GM21447 (cell line): ENCODE data around the gene EPM2A.
"Not testable (repeated sequence)": the region's sequence is repeated elsewhere in the genome, so short reads cannot be mapped to it uniquely, and the experiment has no call there.

Experiments used
- ATAC-seq: cut with Tn5 transposase; IDR thresholded peaks from one replicate; pipeline ENCODE4 v1.9.1; 2021; ENCODE audit not compliant: unreplicated experiment

EPM2A gene

GRCh38 chr6:145735356-145736165 lies at the start of gene EPM2A:
Gene EPM2A (minus strand): TSS chr6:145735520. CDS start chr6:145735498, 22 bp downstream.
- peak; percentile 74 for ATAC-seq

GRCh38 chr6:145784683-145785082 lies 49.4 kb upstream of the EPM2A start:
- peak; percentile 85 for ATAC-seq

- no peak for ATAC-seq
Measured at GRCh38 chr6:145783796-145784195, 48.5 kb upstream of the EPM2A start.

GRCh38 chr6:145772846-145773245 lies 37.5 kb upstream of the EPM2A start:
- ATAC-seq, result no peak

- no peak for ATAC-seq
Measured at GRCh38 chr6:145765449-145765848, 30.1 kb upstream of the EPM2A start.

GRCh38 chr6:145763742-145764141 lies 28.4 kb upstream of the EPM2A start:
- ATAC-seq, result no peak

- peak; percentile 68 for ATAC-seq
Measured at GRCh38 chr6:145761584-145761983, 26.3 kb upstream of the EPM2A start.

GRCh38 chr6:145758113-145758512 lies 22.8 kb upstream of the EPM2A start:
- ATAC-seq, result no peak

GRCh38 chr6:145756170-145756662 lies 20.9 kb upstream of the EPM2A start:
- no peak for ATAC-seq

GRCh38 chr6:145755682-145756081 lies 20.4 kb upstream of the EPM2A start:
- ATAC-seq, result no peak

GRCh38 chr6:145752638-145753037 lies 17.3 kb upstream of the EPM2A start:
- ATAC-seq, result no peak

GRCh38 chr6:145749632-145750031 lies 14.3 kb upstream of the EPM2A start:
- no peak for ATAC-seq

- ATAC-seq, result no peak
Measured at GRCh38 chr6:145745861-145746260, 10.5 kb upstream of the EPM2A start.

- no peak for ATAC-seq
Measured at GRCh38 chr6:145744619-145745018, 9.3 kb upstream of the EPM2A start.

GRCh38 chr6:145743332-145743731 lies 8.0 kb upstream of the EPM2A start:
- no peak for ATAC-seq

GRCh38 chr6:145742472-145742871 lies 7.2 kb upstream of the EPM2A start:
- not testable (repeated sequence) for ATAC-seq

GRCh38 chr6:145739685-145740084 lies 4.4 kb upstream of the EPM2A start:
- not testable (repeated sequence) for ATAC-seq

- no peak for ATAC-seq
Measured at GRCh38 chr6:145738265-145738664, 2.9 kb upstream of the EPM2A start.

- ATAC-seq, result no peak
Measured at GRCh38 chr6:145736661-145737144, 1.4 kb upstream of the EPM2A start.

- ATAC-seq, result peak; percentile 64
Measured at GRCh38 chr6:145734486-145735355, 599 bp downstream of the EPM2A start.

GRCh38 chr6:145733810-145734209 lies 1.5 kb downstream of the EPM2A start:
- no peak for ATAC-seq

GRCh38 chr6:145733207-145733606 lies 2.1 kb downstream of the EPM2A start:
- no peak for ATAC-seq
